Keratinocyte (primary cell): ENCODE data around the gene B9D1.

Source experiments
- CTCF ChIP-seq, 3 experiments: IDR thresholded peaks in 1 of 3; conservative IDR thresholded peaks in 1 of 3; optimal IDR thresholded peaks in 1 of 3; 2 replicates in 2 of 3; 3 replicates in 1 of 3; pipeline versions ENCODE3 to v1.5.1; 2011; ENCODE audit warnings: low read length in 3 of 3, mild to moderate bottlenecking in 3 of 3, moderate library complexity in 2 of 3, control low read depth in 1 of 3, inconsistent platforms in 1 of 3; ENCODE audit not compliant: insufficient read depth in 2 of 3; ENCODE audit errors: extremely low read depth in 1 of 3
- EZH2 ChIP-seq: IDR thresholded peaks from one replicate; pipeline ENCODE4 v1.6.1; 2012; ENCODE audit warnings: inconsistent platforms, mild to moderate bottlenecking, low read length, moderate library complexity

- TF ChIP-seq CTCF (optimal IDR thresholded peaks at IDR 0.05 in 1 of 3, IDR thresholded peaks at IDR 0.05 in 1 of 3, conservative IDR thresholded peaks at IDR 0.05 in 1 of 3; ENCODE audit: extremely low read depth in 1 of 3, insufficient read depth in 2 of 3, low read length in 3 of 3) (no peak), EZH2 (no peak)
Measured at GRCh38 chr17:19377602-19378415, 15.3 kb upstream of the B9D1 start.
